NT2/D1 (cell line): ENCODE measurements around the gene ELFN2.

ENCODE experiments used
- DNase-seq: peaks from one replicate; pipeline ENCODE4 v3.0.0-alpha.2; 2011; ENCODE audit warnings: low read depth, low spot score
- H3K27me3 ChIP-seq: 2 replicates; pipeline ENCODE4 v1.6.0; 2011; ENCODE audit warnings: mild to moderate bottlenecking; ENCODE audit not compliant: insufficient read length, insufficient read depth
- H3K36me3 ChIP-seq: 2 replicates; pipeline ENCODE4 v1.6.1; 2011; ENCODE audit warnings: mild to moderate bottlenecking, low read length, mixed read lengths; ENCODE audit not compliant: insufficient read depth, insufficient read length
- H3K4me1 ChIP-seq: 2 replicates; pipeline ENCODE4 v1.5.1; 2011; ENCODE audit not compliant: insufficient read depth, insufficient read length
- H3K4me3 ChIP-seq: 2 replicates; pipeline ENCODE4 v1.5.1; 2011; ENCODE audit warnings: low read depth; ENCODE audit not compliant: insufficient read length
- H3K9ac ChIP-seq: 2 replicates; pipeline ENCODE4 v1.6.0; 2011; ENCODE audit warnings: low read depth; ENCODE audit not compliant: insufficient read length
- H3K9me3 ChIP-seq: 2 replicates; pipeline ENCODE4 v1.5.1; 2011; ENCODE audit warnings: mild to moderate bottlenecking, low read length; ENCODE audit not compliant: insufficient read depth
- SUZ12 ChIP-seq: IDR thresholded peaks from 2 replicates; pipeline ENCODE4 v1.6.1; 2011; ENCODE audit not compliant: insufficient read length, insufficient read depth; ENCODE audit errors: extremely low read depth
- YY1 ChIP-seq: IDR thresholded peaks from 2 replicates; pipeline ENCODE4 v1.6.1; 2011; ENCODE audit not compliant: insufficient read length, insufficient read depth
- ZNF274 ChIP-seq: IDR thresholded peaks from 2 replicates; pipeline ENCODE4 v1.6.1; 2011; ENCODE audit warnings: mild to moderate bottlenecking, low read depth, low read length

The ELFN2 gene

GRCh38 chr22:37334859-37335805 lies 92.1 kb downstream of the ELFN2 start:
- H3K9me3 ChIP-seq, result no peaks in the 10 kb centered on the region
- DNase-seq, result no peak
- H3K27me3 ChIP-seq, result peaks cover 20% of the 10 kb centered on the region
- H3K4me1 ChIP-seq, result peaks cover 22% of the 10 kb centered on the region
- H3K36me3 ChIP-seq, result no peaks in the 10 kb centered on the region
- TF ChIP-seq YY1 (no peak), SUZ12 (no peak), ZNF274 (no peak)
- H3K9ac ChIP-seq, result peak overlapping the region; percentile 42
- H3K4me3 ChIP-seq, result peak overlapping the region; percentile 36

- H3K36me3 ChIP-seq, result no peaks in the 10 kb centered on the region
- TF ChIP-seq YY1 (no peak), SUZ12 (no peak), ZNF274 (no peak)
- H3K27me3 ChIP-seq, result peaks cover 20% of the 10 kb centered on the region
- no peaks in the 10 kb centered on the region for H3K9me3 ChIP-seq
- peak overlapping the region; percentile 42 for H3K9ac ChIP-seq
- H3K4me1 ChIP-seq, result peaks cover 27% of the 10 kb centered on the region
- H3K4me3 ChIP-seq, result peak overlapping the region; percentile 36
- no peak for DNase-seq
These were observed 92.8 kb downstream of the ELFN2 start for GRCh38 chr22:37334461-37334858.

GRCh38 chr22:37333724-37334460 lies 93.4 kb downstream of the ELFN2 start:
- DNase-seq, result no peak
- Histone ChIP-seq H3K27me3 (peaks cover 20% of the 10 kb centered on the region), H3K4me1 (peaks cover 27% of the 10 kb centered on the region), H3K36me3 (no peaks in the 10 kb centered on the region), H3K9ac (peak overlapping the region; percentile 42), H3K4me3 (peak overlapping the region; percentile 36), H3K9me3 (no peaks in the 10 kb centered on the region)
- TF ChIP-seq ZNF274 (no peak), SUZ12 (no peak), YY1 (no peak)

- peaks cover 20% of the 10 kb centered on the region for H3K27me3 ChIP-seq
- no peak overlapping the region for H3K4me3 ChIP-seq
- H3K4me1 ChIP-seq, result peaks cover 16% of the 10 kb centered on the region
- no peaks in the 10 kb centered on the region for H3K36me3 ChIP-seq
- TF ChIP-seq ZNF274 (no peak), YY1 (no peak), SUZ12 (no peak)
- H3K9me3 ChIP-seq, result no peaks in the 10 kb centered on the region
- no peak for DNase-seq
- no peak overlapping the region for H3K9ac ChIP-seq
These were observed 95.3 kb downstream of the ELFN2 start for GRCh38 chr22:37331856-37332536.

- no peaks in the 10 kb centered on the region for H3K36me3 ChIP-seq
- no peak for DNase-seq
- H3K27me3 ChIP-seq, result peaks cover 20% of the 10 kb centered on the region
- no peaks in the 10 kb centered on the region for H3K9me3 ChIP-seq
- no peak overlapping the region for H3K4me3 ChIP-seq
- H3K4me1 ChIP-seq, result peaks cover 14% of the 10 kb centered on the region
- TF ChIP-seq ZNF274, result no peak
- TF ChIP-seq YY1, result no peak
- no peak for TF ChIP-seq SUZ12
- no peak overlapping the region for H3K9ac ChIP-seq
These were observed 96.2 kb downstream of the ELFN2 start for GRCh38 chr22:37331034-37331428.

- peak; percentile 89 for DNase-seq
- no peaks in the 10 kb centered on the region for H3K36me3 ChIP-seq
- no peak overlapping the region for H3K4me3 ChIP-seq
- peaks cover 20% of the 10 kb centered on the region for H3K27me3 ChIP-seq
- peaks cover 10% of the 10 kb centered on the region for H3K4me1 ChIP-seq
- TF ChIP-seq SUZ12 (no peak), YY1 (no peak), ZNF274 (no peak)
- H3K9me3 ChIP-seq, result no peaks in the 10 kb centered on the region
- H3K9ac ChIP-seq, result no peak overlapping the region
These were observed 96.9 kb downstream of the ELFN2 start for GRCh38 chr22:37330200-37331033.
